Stimulated activated CD4-positive, alpha-beta T cell treated with anti-CD3 and anti-CD28 coated beads, Interleukin-1b, Interleukin-23, amount 100 ng/mL, for 1 hour (primary cell): ENCODE results near the gene C1orf35.

Experiments used
- DNase-seq, 2 donors: peaks; one replicate each; pipeline ENCODE4 v3.0.0-alpha.2; 2020; ENCODE audit warnings: low read depth in 2 of 2

Gene C1orf35

GRCh38 chr1:228109073-228109961, 6.2 kb upstream of the C1orf35 start, which contains the start of gene MRPL55:
Gene MRPL55 (minus strand): TSS chr1:228109299. CDS start chr1:228108260, 1,039 bp downstream.
- DNase-seq: peak; percentile 96 to 99

GRCh38 chr1:228108742-228109072, 5.6 kb upstream of the C1orf35 start:
- no peak for DNase-seq

- no peak for DNase-seq
Observed at GRCh38 chr1:228108055-228108690, 5.0 kb upstream of the C1orf35 start.

GRCh38 chr1:228107636-228108035, 4.5 kb upstream of the C1orf35 start:
- no peak for DNase-seq

GRCh38 chr1:228106800-228107054, 3.6 kb upstream of the C1orf35 start:
- DNase-seq: no peak

- no peak for DNase-seq
Observed at GRCh38 chr1:228105996-228106799, 3.1 kb upstream of the C1orf35 start.

- DNase-seq: no peak
Observed at GRCh38 chr1:228105270-228105995, 2.3 kb upstream of the C1orf35 start.

GRCh38 chr1:228104526-228105269, 1.6 kb upstream of the C1orf35 start:
- DNase-seq: no peak

- no peak for DNase-seq
Observed at GRCh38 chr1:228101994-228102790, 933 bp downstream of the C1orf35 start.

- no peak for DNase-seq
Observed at GRCh38 chr1:228101614-228101993, 1.5 kb downstream of the C1orf35 start.

- DNase-seq: no peak
Observed at GRCh38 chr1:228100822-228101613, 2.1 kb downstream of the C1orf35 start.

GRCh38 chr1:228099331-228099732, 3.8 kb downstream of the C1orf35 start:
- DNase-seq: no peak

- no peak for DNase-seq
Observed at GRCh38 chr1:228098323-228098931, 4.7 kb downstream of the C1orf35 start.

GRCh38 chr1:228097333-228098081, 5.6 kb downstream of the C1orf35 start:
- no peak for DNase-seq

- DNase-seq: no peak
Observed at GRCh38 chr1:228096416-228097332, 6.5 kb downstream of the C1orf35 start.

GRCh38 chr1:228095938-228096337, 7.2 kb downstream of the C1orf35 start:
- DNase-seq: no peak

GRCh38 chr1:228095161-228095560, 8.0 kb downstream of the C1orf35 start:
- DNase-seq: no peak
